Measurements from ENCODE around the gene DPYD. TPM values are rescaled to one million over a fixed set of nuclear protein-coding genes. Genes with fewer than 3 reads are reported as not detected.

The DPYD gene
- total RNA-seq, 1 donor from 2014 or later = 9.2 TPM

DNA sequence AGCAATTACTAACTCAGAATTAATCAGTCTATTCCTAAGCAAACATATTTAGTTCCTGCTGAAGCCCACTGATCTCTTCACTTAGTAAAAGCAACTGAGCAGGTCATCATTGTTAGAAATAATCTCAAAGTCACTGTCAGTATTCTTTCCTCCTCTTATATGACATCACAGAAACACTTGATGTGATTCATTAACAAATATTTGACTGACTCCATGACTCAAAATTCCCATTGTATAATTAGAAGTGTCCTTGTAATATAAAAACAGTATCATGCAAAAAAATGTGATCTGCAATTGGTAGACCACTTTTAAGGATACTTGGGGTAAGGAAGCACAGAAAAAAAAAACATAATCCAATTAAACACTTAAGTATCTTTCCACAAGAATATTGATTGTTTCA lies 194.4 kb downstream of the DPYD start:
- H3K36me3 ChIP-seq = no peaks in the 10 kb centered on the region
- DNase-seq = no peak
- H3K27ac ChIP-seq (replicated peaks) = no peak overlapping the region
- no peaks in the 10 kb centered on the region for H3K27me3 ChIP-seq (ENCODE audit: low read depth)
- H3K9me3 ChIP-seq (replicated peaks) = peaks cover 7% of the 10 kb centered on the region
- H3K4me1 ChIP-seq = no peaks in the 10 kb centered on the region
- no peak overlapping the region for H3K4me3 ChIP-seq
- intact Hi-C loops (cut with micrococcal nuclease) = no loop called here
- TF ChIP-seq, protein P1, sequence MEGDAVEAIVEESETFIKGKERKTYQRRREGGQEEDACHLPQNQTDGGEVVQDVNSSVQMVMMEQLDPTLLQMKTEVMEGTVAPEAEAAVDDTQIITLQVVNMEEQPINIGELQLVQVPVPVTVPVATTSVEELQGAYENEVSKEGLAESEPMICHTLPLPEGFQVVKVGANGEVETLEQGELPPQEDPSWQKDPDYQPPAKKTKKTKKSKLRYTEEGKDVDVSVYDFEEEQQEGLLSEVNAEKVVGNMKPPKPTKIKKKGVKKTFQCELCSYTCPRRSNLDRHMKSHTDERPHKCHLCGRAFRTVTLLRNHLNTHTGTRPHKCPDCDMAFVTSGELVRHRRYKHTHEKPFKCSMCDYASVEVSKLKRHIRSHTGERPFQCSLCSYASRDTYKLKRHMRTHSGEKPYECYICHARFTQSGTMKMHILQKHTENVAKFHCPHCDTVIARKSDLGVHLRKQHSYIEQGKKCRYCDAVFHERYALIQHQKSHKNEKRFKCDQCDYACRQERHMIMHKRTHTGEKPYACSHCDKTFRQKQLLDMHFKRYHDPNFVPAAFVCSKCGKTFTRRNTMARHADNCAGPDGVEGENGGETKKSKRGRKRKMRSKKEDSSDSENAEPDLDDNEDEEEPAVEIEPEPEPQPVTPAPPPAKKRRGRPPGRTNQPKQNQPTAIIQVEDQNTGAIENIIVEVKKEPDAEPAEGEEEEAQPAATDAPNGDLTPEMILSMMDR (IDR thresholded peaks at IDR 0.05; ENCODE audit: borderline replicate concordance) = no peak

DNA sequence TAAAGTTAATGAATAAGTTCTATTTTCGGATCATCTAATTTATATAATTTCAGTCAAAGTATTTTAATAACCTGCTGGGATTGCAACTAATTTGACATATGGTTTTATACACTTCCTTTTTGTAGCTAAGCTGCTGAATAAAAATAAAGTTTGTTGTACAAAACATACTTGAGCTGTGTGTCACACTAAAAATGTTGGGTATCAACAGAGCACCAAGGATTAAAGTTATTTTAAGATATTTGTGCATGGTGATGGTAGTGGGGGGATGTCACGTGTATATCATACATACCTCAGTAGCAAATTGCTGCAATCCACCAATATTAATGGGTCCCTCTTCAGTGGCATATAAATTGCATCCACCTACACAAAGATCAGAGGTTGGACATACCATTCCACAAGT lies 199.6 kb downstream of the DPYD start:
- H3K27me3 ChIP-seq (ENCODE audit: low read depth) = no peaks in the 10 kb centered on the region
- H3K4me3 ChIP-seq = no peak overlapping the region
- no peak for DNase-seq
- peaks cover 7% of the 10 kb centered on the region for H3K9me3 ChIP-seq (replicated peaks)
- TF ChIP-seq, protein P1 (IDR thresholded peaks at IDR 0.05; ENCODE audit: borderline replicate concordance) = no peak
- no peak overlapping the region for H3K27ac ChIP-seq (replicated peaks)
- intact Hi-C loops (cut with micrococcal nuclease) = no loop called here
- H3K36me3 ChIP-seq = peaks cover 19% of the 10 kb centered on the region
- H3K4me1 ChIP-seq = no peaks in the 10 kb centered on the region

GRCh38 chr1:97712980-97713379 lies 207.9 kb downstream of the DPYD start:
- intact Hi-C loops (cut with micrococcal nuclease) = no loop called here
- no peaks in the 10 kb centered on the region for H3K27me3 ChIP-seq (ENCODE audit: low read depth)
- H3K27ac ChIP-seq (replicated peaks) = no peak overlapping the region
- no peak for DNase-seq
- TF ChIP-seq, protein P1 (IDR thresholded peaks at IDR 0.05; ENCODE audit: borderline replicate concordance) = no peak
- no peak overlapping the region for H3K4me3 ChIP-seq
- no peaks in the 10 kb centered on the region for H3K4me1 ChIP-seq
- H3K36me3 ChIP-seq = peaks cover 13% of the 10 kb centered on the region
- no peaks in the 10 kb centered on the region for H3K9me3 ChIP-seq (replicated peaks)

DNA sequence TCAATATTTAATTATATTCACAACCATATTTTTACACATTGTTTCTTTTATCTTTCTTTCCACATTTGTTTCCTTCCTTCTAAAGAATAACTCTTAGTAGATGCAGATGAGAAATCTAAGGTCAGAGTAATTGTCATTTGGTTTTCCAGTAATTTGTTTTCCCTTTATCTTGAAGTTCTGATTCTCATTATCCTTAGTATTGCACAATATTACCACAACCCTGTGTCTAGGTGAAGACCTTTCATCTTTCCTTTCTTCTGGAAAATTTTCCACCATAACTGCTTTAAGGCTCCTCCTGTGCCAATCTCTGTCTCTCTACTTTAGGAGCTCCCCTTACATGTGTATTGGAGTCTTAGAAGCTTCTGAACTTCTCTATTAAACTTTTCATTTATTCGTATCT lies 209.0 kb downstream of the DPYD start:
- peaks cover 1% of the 10 kb centered on the region for H3K9me3 ChIP-seq (replicated peaks)
- no peak overlapping the region for H3K27ac ChIP-seq (replicated peaks)
- intact Hi-C loops (cut with micrococcal nuclease) = no loop called here
- H3K27me3 ChIP-seq (ENCODE audit: low read depth) = no peaks in the 10 kb centered on the region
- DNase-seq = no peak
- TF ChIP-seq, protein P1 (IDR thresholded peaks at IDR 0.05; ENCODE audit: borderline replicate concordance) = no peak
- peaks cover 4% of the 10 kb centered on the region for H3K36me3 ChIP-seq
- no peaks in the 10 kb centered on the region for H3K4me1 ChIP-seq
- no peak overlapping the region for H3K4me3 ChIP-seq

- TF ChIP-seq, protein P1 (IDR thresholded peaks at IDR 0.05; ENCODE audit: borderline replicate concordance) = no peak
- H3K4me3 ChIP-seq = no peak overlapping the region
- peaks cover 8% of the 10 kb centered on the region for H3K36me3 ChIP-seq
- no peak overlapping the region for H3K27ac ChIP-seq (replicated peaks)
- no peaks in the 10 kb centered on the region for H3K4me1 ChIP-seq
- H3K27me3 ChIP-seq (ENCODE audit: low read depth) = no peaks in the 10 kb centered on the region
- DNase-seq = no peak
- intact Hi-C loops (cut with micrococcal nuclease) = no loop called here
- no peaks in the 10 kb centered on the region for H3K9me3 ChIP-seq (replicated peaks)
Measured at GRCh38 chr1:97693601-97694000, 227.2 kb downstream of the DPYD start.

GRCh38 chr1:97691325-97691724 lies 229.5 kb downstream of the DPYD start:
- intact Hi-C loops (cut with micrococcal nuclease) = no loop called here
- Histone ChIP-seq H3K27ac (replicated peaks) (no peak overlapping the region), H3K9me3 (replicated peaks) (no peaks in the 10 kb centered on the region), H3K4me1 (no peaks in the 10 kb centered on the region), H3K27me3 (ENCODE audit: low read depth) (no peaks in the 10 kb centered on the region), H3K4me3 (no peak overlapping the region), H3K36me3 (peaks cover 11% of the 10 kb centered on the region)
- TF ChIP-seq, protein P1 (IDR thresholded peaks at IDR 0.05; ENCODE audit: borderline replicate concordance) = no peak
- DNase-seq = no peak
